ENCODE data around the gene SPATA45.
"Not testable (repeated sequence)": the region's sequence is repeated elsewhere in the genome, so short reads cannot be mapped to it uniquely, and the experiment has no call there.

SPATA45 gene

DNA sequence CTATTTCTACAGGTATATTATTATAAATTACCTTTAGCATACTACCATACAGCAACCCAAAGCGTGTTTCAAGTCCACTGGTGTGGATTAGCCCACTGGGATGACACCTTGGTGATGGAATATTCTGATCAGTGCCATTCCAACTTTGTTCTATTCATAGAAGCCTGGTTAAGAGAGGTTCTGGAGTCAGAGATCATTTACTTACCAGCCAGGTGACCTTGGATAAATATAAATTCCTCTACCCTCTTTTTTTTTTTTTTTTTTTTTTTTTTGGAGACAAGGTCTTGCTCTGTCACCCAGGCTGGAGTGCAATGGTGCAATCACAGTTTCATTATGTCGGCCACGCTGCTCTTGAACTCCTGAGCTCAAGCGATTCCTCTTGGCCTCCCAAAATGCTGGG, at the start of gene SPATA45:
SPATA45 (minus strand) TSS at position 101 of the 400 bp plus-strand sequence. CDS start 11,500 bp downstream, outside the sequence.
- DNase-seq = no peak

DNA sequence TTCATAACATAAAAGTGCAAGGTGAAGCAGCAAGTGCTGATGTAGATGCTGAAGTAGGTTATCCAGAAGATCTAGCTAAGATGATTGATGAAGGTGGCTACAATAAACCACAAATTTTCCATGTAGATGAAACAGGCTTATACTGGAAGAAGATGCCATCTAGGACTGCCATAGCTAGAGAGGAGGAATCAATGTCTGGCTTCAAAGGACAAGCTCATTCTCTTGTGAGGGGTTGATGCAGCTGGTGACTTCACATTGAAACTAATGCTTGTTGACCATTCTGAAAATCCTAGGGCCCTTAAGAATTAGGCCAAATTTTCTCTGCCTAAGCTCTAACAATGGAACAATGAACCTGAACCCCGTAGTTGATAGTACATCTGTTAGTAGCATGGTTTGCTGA, 44.7 kb upstream of the SPATA45 start:
- DNase-seq = no peak

DNA sequence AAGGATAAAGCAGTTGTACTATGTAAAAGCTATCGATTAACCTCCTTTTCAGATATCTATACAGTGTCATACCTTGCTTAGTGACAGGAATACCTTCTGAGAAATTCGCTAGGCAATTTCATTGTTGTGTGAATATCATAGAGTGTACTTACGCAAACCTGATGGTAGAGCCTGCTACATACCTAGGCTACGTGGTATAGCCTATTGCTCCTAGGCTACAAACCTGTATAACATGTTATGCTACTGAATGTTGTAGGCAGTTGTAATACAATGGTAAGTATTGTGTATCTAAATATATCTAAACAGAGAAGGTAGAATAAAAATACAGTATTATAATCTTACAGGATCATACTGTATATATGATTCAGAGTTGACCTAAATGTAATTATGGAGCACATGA, 37.1 kb upstream of the SPATA45 start:
- DNase-seq = no peak

DNA sequence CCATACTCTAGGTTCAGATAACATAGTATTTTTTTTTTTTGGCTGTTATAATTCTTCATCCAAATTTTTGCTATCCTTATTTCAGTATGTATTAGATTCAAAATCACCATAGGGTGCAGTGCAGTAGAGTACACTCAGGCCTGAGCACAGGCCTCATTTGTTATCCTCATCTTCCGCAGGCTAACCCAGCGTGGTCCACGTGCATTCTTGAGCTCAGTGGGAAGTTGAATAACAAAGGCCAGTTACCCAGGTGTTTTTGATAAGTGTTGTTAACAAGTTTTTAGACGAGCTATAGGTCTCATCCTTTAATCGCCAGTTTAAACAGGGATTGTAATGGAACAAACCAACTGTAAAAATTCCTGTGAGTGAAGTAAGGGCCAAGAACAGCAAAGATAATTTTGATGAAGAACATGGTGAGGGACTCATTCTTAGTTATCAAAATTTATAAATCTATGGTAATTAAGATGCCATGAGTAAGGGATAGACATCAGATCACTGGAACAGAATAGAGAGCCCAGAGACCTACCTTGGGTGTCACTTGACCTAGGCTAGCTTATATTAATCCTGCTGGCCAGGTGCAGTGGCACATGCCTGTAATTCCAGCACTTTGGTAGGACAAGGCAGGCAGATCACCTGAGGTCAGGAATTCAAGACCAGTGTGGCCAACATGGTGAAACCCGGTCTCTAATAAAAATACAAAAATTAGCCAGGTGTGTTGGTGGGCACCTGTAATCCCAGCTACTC, 32.7 kb upstream of the SPATA45 start:
- DNase-seq = no peak

DNA sequence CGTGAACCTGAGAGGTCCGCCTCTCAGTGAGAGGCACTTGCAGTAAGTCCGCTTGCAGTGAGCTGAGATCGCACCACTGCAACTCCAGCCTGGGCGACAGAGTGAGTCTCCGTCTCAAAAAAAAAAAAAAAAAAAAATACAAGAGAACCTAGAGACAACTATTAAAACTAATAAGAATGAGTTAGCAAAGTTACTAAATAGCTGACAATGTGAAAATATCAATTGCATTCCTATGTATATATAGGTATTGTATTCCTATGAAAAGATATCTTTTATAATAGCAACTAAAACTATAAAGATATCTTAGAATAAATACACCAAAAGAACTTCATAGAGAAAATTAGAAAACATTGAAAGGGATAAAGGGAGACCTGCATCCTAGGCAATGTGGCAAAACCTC, 31.0 kb upstream of the SPATA45 start:
- DNase-seq = no peak

DNA sequence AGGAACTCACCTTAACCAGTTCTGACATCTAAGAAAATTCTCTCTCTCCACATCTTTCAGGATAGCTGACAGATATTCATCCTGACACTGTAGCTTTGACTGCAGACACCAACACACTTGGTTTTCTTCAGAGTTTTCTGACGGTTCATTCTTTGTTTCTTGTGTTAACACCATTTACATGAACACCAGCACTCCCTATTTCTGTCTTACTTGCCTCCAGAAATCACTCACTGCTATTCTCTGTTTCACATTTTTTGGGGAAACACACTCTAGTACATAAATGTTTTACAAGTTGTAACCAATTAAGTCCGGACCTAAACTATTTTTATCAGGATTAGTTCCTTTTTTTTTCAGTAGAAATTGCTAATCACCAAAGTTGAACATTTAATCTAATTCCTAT, 26.1 kb upstream of the SPATA45 start:
- no peak for DNase-seq

DNA sequence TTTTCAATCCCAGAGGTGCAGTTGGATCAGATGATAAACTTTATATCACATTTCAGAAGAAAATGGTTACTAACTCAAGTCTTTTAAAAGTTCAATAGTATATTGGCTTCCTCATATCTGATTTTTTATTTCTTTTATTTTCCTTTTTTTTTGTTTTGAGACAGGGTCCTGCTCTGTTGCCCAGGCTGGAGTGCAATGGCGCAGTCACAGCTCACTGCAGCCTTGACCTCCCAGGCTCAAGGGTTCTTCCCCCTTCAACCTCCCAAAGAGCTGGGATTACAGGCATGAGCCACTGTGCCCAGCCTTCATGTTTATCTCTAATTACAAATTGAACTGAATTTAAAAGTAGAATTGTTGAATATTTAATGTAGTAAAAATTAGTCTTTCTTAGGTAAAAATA, 24.5 kb upstream of the SPATA45 start:
- DNase-seq = no peak

DNA sequence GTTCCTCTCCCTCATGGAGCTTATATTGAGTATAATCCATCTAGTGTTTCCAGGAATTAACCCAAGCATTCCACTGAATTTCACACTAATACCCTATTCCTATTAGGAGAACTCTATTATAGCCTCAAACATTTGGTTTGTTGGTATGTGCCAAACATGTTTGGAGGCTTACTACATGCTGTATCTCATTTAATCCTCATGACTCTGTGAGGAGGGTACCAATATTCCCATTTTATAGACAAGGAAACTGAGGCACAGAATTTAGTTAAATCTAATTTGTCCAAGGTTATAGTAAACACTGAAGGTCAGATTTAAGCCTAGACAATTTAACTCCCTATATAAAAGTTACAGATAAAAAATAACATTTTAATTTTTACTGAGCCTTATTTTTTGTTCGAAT, 19.7 kb upstream of the SPATA45 start:
- no peak for DNase-seq

DNA sequence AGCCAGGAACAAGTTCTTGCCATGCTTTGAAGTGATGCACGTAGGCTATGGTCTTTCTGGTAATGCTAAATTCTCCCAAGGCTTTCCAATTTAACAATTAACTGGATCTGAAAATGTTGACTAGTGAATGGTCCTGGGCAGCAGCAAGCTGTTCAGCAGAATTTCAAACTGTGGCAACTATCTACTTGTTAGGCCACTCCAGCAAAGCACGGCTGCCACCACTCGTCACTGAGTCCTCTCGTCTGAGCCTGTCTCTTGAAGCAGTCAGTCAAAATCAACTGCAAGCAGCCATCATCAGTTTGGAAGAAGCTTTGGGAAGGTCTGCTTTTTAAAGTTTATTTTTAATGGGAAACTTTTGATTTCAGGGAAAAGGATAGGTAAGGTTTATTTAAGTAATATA, 16.8 kb upstream of the SPATA45 start:
- DNase-seq = no peak

DNA sequence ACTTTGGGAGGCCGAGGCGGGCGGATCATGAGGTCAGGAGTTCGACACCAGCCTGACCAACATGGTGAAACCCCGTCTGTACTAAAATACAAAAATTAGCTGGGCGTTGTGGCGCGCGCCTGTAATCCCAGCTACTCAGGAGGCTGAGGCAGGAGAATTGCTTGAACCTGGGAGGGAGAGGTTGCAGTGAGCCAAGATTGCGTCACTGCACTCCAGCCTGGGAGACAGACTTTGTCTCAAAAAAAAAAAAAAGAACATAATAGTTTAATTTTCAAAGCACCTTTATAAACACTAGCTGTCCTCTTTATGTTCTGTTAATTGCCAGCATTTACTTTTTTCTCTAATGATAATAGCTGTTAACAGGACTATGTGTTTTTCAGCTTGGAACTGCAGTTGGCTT, 15.9 kb upstream of the SPATA45 start:
- DNase-seq = not testable (repeated sequence)

DNA sequence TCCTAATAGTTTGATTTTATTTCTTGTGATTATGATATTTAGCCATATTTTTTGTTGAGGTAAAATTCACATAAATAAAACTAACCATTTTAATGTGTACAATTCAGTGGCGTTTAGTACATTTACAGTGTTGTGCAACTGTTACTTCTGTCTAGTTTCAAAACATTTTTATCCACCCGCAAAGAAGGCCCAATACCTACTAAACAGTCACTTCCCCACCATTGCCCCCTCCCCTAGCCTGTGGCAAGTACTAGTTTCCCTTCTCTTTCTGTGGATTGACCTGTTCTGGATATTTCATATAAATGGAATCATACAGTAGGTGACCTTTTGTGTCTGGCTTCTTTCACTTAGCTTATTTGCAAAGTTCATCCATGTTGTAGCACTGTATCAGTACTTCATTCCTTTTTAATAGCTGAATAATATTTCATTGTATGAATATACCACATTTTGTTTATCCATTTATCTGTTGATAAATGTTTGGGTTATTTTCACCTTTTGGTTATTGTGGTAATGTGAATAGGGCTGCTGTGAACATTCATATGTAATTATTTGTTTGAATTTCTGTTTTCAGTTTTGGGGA, 14.8 kb upstream of the SPATA45 start:
- no peak for DNase-seq

DNA sequence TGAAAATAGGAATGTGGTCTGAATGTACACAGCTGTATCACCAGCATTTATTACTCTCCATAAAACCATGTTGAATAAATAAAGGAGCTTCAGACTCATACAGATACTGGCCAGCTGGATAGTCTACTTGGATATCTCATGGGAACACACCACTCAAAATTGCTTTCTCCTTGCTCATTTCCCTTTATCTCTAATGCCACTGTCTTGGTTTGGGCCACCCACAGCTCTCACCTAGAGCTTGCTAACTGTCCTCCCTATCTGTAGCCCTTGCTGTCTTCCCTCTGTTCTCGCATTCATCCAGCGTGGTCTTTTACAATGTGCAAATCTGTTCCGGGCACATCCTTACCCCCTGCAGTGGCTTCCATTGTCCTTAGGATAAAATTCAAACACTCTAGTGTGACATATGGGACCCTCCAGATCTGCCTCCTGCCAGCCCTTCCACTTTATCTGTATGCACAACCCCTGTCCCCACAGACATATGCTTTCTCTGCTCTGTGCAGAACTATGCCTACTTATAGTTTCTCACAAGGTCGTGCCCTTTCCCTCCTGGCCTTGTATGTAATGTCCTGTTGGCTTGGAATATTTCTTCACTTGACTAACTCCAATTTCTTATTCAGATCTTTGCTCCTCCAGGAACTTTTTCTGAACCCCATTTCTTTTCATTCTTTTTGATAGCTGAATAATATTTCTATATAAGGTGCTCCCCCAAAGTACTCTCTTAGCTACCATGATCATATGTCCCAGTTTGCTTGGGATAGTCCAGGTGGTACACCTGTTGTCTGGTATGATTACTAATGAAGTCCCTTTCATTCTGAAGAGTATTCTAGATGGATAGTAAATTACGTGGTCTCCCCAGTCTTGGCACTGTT, 13.5 kb upstream of the SPATA45 start:
- no peak for DNase-seq

DNA sequence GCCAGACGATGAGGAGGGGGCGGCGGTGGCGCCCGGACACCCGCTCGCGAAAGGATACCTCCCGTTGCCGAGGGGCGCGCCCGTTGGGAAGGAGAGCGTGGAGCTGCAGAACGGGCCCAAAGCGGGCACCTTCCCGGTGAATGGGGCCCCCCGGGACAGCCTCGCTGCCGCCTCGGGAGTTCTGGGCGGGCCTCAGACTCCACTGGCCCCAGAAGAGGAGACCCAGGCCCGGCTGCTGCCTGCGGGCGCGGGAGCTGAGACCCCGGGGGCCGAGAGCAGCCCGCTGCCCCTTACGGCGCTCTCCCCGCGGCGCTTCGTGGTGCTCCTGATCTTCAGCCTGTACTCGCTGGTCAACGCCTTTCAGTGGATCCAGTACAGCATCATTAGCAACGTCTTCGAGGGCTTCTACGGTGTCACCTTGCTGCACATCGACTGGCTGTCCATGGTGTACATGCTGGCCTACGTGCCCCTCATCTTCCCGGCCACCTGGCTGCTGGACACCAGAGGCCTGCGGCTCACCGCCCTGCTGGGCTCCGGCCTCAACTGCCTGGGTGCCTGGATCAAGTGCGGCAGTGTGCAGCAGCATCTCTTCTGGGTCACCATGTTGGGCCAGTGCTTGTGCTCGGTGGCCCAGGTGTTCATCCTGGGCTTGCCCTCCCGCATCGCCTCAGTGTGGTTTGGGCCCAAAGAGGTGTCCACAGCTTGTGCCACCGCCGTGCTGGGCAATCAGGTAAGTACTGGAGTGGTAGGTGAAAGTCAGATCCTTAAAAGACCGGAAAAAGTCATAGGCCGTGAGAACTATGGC, 11.2 kb upstream of the SPATA45 start:
- DNase-seq = peak; percentile 5

DNA sequence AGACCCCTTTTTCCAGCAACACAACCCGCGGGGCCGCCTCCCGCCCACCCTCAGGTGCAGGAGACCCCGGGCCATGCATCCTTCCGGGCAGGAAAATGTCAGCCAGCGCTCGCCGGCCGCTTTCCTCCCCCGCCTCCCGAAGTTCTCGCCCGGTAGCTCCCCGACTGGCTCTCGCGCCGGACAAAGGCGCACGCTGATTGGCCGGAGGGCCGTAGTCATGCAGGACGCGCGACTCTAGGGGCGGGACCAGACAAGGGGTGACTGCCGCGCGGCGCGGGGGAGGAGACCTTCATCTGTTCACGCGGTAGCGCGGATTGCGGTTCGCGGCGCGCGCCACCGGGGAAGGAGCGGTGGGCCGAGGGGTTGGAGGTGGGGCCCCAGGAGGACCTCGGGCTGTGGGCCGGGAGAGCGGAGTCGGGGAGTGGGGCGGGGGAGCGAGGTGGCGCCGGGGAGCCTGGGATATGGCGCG, 10.6 kb upstream of the SPATA45 start, which contains the start of gene FLVCR1:
FLVCR1 (plus strand) TSS at position 284 of the 469 bp plus-strand sequence; CDS start at position 462, 178 bp downstream.
- peak; percentile 95 for DNase-seq

DNA sequence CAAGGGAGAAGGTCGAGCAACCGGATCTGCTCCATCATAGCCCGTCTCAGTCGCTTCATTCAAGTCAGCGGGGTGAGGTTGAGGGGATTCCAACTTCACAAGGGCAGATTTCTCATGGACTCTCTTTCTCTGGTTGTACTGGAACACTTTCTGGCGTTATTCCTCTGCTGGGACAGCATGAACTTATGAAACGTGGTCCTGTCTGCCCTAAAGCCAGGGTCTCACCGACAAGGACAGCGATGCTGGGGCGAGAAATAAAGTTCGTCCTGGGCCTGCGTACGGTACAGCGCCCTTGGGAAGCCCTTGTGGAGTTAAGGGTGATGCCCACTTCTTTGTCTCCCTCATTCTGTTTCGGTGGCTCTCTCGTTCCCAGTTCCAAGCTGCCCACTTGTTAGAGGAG, 9.3 kb upstream of the SPATA45 start:
- no peak for DNase-seq

DNA sequence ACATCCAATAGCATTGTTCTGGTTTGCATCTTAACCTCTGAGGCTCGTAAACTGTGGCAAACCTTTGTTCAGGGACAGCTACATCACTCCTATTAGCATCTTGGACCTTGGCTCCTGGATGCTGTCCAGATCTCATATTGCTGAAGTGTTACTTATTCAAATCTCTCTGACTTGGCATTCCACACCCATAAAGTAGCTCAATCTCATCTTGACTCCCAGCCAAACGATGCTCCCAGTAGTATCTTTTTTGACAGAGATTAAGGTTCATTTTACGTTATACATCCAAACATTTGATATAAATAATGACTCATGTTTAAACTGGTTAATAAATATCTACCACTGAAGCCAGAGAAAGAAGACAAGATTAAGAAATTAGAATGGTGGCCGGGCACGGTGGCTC, 6.2 kb upstream of the SPATA45 start:
- no peak for DNase-seq

DNA sequence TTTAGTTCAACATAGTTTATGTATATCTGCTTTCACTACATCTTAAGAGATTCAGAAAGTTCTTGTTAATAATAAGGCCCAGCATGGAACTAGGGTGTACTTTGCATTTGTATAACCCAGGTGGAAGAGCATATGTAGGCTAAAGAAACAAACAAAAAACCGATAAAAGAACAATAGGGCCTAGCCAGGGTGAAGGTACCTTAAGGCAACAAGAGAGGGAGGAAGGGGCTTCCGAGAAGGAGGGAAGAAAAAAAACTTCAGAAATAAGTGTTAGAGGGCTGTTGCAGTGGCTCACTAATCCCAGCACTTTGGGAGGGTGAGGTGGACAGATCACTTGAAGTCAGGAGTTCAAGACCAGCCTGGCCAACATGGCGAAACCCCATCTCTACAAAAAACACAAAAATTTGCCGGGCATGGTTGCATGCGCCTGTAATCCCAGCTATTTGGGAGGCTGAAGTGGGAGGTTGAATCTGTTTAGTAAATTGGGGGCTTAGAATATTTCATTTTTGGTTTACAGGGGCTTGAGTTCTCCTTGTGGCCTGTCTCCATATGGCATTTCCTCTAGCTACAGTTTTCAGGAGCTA, 4.7 kb upstream of the SPATA45 start:
- no peak for DNase-seq

DNA sequence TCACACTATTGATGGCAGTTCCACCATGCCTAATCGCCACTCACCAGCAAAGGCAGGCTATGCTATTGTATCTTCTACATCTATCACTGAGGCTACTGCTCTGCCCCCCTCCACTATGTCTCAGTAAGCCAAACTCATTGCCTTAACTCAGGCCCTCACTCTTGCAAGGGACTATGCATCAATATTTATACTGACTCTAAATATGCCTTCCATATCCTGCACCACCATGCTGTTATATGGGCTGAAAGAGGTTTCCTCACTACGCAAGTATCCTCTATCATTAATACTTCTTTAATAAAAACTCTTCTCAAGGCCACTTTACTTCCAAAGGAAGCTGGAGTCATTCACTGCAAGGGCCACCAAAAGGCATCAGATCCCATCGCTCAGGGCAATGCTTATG, 2.9 kb downstream of the SPATA45 start:
- not testable (repeated sequence) for DNase-seq

DNA sequence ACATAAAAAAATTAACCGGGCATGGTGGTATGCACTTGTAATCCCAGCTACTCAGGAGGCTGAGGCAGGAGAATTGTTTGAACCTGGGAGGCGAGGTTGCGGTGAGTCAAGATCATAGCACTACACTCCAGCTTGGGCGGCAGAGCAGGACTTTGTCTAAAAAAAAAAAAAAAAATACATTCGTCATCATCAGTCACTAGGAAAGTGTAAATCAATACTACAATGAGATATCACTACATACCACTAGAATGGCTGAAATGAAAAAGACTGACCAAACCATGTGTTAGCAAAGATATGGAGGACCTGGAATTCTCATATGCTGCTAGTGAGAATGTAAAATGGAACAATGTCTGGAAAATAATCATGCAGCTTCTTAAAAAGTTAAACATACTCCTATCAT, 9.3 kb downstream of the SPATA45 start:
- DNase-seq = no peak

DNA sequence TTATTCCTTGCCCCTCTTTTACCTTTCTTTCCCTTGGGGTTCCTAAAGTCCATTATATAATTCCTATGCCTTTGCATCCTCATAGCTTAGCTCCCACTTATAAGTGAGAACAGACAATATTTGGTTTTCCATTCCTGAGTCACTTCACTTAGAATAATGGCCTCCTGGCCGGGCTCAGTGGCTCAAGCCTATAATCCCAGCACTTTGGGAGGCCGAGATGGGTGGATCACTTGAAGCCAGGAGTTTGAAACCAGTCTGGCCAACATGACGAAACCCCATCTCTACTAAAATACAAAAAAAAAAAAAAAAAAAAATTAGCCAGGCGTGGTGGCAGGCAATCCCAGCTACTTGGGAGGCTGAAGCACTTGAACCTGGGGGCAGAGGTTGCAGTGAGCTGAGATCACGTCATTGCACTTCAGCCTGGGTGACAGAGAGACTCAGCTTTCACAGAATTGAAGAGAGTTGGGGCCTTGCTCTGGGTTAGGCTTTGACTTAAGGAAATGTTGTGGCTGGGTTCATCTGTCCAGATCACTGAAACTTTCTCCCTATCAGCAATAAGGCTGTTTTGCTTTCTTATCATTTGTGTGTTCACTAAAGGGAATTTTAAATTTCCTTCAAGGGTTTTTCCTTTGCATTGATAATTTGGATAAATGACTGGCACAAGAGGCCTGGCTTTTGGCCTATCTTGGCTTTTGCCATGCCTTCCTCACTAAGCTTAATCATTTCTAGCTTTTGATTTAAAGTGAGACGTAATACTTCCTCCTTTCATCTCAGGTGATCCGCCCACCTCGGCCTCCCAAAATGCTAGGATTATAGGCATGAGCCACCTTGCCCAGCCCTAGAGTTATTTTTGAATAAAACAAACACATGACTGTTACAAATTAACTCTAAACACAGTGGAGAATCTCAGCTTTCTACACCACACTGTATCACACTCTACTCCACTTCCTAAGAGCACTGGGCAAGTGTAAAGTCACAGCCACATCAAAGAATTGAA, 13.9 kb downstream of the SPATA45 start:
- peak; percentile 4 for DNase-seq

DNA sequence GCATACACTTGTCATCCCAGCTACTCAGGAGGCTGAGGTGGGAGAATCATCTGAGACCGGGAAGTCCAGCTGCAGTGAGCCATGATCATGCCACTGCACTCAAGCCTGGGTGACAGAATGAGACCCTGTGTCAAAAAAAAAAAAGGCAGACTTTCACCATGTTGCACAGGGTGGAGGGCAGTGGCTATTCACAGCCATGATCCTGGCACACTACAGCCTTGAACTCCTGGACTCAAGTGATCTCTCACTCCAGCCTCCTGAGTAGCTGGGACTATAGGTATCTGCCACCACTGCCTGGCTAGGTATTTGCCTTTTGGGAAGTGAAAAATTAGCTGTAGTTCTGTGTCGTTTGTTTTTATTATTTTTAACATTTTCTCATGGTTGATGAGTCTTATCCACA, 19.1 kb downstream of the SPATA45 start:
- no peak for DNase-seq

Measured in stimulated activated CD4-positive, alpha-beta T cell treated with anti-CD3 and anti-CD28 coated beads, Interleukin-1b, Interleukin-23, amount 100 ng/mL, for 48 hours (primary cell).